ENCODE data around the gene DENND2C.

- TF ChIP-seq CTCF (IDR thresholded peaks at IDR 0.05) (no peak), POLR2A (IDR thresholded peaks at IDR 0.05) (no peak)
Observed at GRCh38 chr1:114594046-114594445, 75.8 kb downstream of the DENND2C start.

Measured in testis (tissue), 2 donors.